ENCODE data around the gene GPR27. TPM values are rescaled to one million over a fixed set of nuclear protein-coding genes. Genes with fewer than 3 reads are reported as not detected.

Gene GPR27
- total RNA-seq, 1 experiment from 2014 or later: not detected

DNA sequence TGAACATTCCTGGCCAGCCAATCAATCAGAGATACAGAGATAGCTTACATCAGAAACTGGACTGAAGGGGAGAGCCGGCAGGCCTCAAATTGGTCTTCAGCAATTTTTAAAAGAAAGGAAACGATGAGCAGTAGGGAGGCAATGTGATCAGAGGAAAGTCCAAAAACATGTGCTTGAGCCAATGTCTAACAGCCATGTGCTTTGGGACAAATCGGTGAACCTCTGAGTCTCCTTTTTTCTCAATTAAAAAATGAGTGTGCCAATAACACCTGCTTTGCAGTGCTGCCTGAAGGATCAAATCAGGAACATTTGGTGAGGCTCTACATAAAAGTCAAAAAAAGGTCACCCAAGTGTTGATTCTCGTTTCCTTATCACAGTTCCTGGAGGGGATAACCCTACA is 21.0 kb upstream of the GPR27 start:
- DNase-seq (ENCODE audit: low read depth): no peak

- no peak for DNase-seq (ENCODE audit: low read depth)
These were observed 20.3 kb upstream of the GPR27 start for GRCh38 chr3:71733319-71733718.

DNA sequence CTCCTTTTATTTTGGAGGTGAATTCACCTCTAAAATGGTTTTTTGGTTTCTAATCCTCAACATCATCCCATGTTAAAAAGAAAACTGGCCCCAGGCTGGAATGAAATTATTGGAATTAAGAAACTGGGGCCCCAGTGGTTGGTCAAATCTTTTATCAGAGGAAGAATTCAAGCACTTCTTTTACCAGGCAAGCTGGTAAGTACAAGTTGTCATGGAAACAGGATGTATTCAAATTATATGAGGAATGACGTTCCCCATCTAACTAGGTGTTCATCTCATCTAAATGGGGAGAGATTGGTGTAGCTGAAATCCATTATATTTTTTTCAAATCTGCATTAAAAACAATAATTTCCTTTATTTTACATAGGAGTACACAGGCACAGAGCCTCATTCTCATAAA is 18.8 kb upstream of the GPR27 start:
- DNase-seq (ENCODE audit: low read depth): no peak

DNA sequence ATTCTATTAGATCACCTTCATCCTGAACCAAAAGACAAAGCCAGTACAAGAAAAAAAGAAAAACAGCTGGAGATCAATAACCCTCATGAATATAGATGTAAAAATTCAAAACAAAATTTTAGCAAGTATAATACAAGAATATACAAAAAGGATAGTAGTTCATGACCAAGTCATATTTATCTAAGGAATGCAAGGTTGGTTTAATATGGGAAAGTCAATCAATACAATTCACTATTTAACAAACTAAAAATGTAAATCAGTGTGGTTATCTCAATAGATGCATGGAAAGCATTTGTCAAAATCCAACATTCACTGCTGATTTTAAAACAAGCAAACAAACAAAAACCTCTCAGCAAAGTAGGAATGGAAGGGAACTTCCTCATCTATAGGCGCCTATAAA is 11.0 kb upstream of the GPR27 start:
- no peak for DNase-seq (ENCODE audit: low read depth)

GRCh38 chr3:71744738-71745137 is 8.9 kb upstream of the GPR27 start:
- no peak for DNase-seq (ENCODE audit: low read depth)

DNA sequence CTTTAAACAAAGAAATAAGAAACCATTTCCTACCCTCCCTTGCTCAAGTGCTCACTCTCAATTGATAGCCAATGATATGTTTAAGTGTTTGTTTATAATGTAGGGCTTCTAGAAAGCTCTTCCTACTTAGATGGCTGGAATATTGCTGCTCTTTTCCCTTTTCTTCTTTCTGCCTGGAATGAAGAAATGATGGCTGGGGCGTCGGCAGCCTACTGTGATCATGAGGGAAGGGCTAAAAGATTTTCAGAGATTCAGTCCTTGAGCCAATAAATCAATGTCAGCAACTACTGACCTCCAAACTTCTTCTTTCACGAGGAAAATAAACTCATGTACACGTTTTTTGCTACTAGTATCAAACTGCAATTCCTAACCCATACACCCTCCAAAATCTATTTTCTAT is 2.1 kb upstream of the GPR27 start:
- no peak for DNase-seq (ENCODE audit: low read depth)

GRCh38 chr3:71752831-71753700 is 589 bp upstream of the GPR27 start:
- no peak for DNase-seq (ENCODE audit: low read depth)

DNA sequence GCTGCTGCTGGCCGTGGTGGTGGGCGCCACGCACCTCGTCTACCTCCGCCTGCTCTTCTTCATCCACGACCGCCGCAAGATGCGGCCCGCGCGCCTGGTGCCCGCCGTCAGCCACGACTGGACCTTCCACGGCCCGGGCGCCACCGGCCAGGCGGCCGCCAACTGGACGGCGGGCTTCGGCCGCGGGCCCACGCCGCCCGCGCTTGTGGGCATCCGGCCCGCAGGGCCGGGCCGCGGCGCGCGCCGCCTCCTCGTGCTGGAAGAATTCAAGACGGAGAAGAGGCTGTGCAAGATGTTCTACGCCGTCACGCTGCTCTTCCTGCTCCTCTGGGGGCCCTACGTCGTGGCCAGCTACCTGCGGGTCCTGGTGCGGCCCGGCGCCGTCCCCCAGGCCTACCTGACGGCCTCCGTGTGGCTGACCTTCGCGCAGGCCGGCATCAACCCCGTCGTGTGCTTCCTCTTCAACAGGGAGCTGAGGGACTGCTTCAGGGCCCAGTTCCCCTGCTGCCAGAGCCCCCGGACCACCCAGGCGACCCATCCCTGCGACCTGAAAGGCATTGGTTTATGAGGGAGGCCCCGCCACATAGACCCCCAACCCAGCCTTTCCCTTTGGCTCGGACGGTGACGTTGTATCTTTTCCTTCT is 1.1 kb downstream of the GPR27 start:
- DNase-seq (ENCODE audit: low read depth): no peak

DNA sequence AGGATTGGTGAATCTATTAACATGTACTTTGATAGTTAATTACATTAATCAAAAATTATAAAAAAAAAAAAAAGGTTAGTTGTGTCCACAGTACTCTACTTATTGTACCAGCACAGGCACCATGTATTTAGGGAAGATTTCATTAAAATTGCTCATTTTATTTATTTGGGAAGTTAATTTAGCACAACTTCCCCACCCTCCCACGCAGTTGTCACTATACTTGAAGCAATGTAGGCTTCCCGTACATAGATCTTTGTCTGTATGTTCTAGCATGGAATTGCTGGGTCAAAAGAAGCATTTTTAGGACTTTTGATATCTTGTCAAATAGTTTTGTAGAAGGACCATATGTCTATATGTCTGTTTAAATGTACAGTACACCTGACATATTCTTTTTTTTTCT is 4.4 kb downstream of the GPR27 start:
- no peak for DNase-seq (ENCODE audit: low read depth)

GRCh38 chr3:71759401-71759800 is 5.7 kb downstream of the GPR27 start:
- no peak for DNase-seq (ENCODE audit: low read depth)

- no peak for DNase-seq (ENCODE audit: low read depth)
These were observed 6.5 kb downstream of the GPR27 start for GRCh38 chr3:71760140-71760539.

DNA sequence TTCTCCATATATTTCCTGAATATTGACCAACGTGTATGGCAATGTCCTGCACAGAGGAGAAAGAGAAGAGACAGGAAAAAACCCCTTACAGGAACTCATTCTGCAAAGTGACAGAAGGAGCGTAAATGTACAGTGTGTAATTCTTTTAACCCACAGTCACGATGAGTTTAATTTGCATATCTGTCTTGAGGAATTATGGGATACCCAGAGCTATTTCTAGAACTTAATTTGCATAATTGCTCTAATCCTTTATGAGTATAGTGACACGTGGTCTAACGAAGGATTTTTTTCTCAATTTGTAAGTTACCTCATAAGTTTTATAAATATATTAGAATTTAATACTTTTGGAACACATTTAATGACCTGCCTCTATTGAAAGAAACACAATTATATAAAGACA is 9.8 kb downstream of the GPR27 start:
- DNase-seq (ENCODE audit: low read depth): no peak

GRCh38 chr3:71771126-71771525 is 17.5 kb downstream of the GPR27 start:
- no peak for DNase-seq (ENCODE audit: low read depth)

GRCh38 chr3:71771884-71772283 is 18.2 kb downstream of the GPR27 start:
- no peak for DNase-seq (ENCODE audit: low read depth)

GRCh38 chr3:71776538-71776937 is 22.9 kb downstream of the GPR27 start:
- DNase-seq (ENCODE audit: low read depth): no peak

DNA sequence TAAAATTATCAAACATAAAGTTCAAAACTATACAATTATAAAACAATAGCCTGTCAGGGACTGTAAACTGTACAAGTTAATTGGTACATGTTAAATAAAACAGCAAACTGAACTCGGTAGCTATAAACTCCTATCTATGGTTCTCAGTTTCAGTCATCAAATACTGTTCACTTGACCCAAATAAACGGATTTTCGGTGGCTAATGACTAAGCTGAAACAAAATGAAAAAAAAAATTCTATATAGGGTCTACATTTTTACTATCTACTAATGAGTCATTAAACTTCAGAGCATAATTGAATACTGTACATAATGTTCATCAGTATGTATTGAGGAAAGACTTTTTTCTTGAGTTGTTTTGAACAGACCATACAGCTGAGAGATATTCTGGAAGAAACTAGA is 24.7 kb downstream of the GPR27 start:
- no peak for DNase-seq (ENCODE audit: low read depth)

- DNase-seq (ENCODE audit: low read depth): no peak
These were observed 26.2 kb downstream of the GPR27 start for GRCh38 chr3:71779674-71780377.

- no peak for DNase-seq (ENCODE audit: low read depth)
These were observed 26.8 kb downstream of the GPR27 start for GRCh38 chr3:71780430-71780829.

DNA sequence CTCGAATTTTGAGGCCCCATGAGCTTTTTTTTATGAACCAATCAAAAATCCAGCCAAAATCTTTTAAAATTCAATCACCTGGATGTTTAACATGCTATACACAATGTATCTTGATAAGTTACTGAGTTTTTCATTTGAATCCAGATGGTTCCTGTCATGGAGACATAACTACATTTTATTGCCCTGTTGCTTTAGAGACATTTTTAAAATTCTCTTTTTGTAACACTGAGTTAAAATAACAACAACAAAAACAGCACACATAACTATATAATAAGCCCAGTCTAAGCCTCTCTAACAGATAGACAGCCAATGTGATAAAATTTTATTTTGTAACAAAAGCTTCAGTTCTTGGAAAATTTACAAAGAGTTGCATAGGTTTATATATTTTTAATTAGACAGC is 29.5 kb downstream of the GPR27 start:
- DNase-seq (ENCODE audit: low read depth): no peak

GRCh38 chr3:71784201-71784913 is 30.7 kb downstream of the GPR27 start:
- no peak for DNase-seq (ENCODE audit: low read depth)

- DNase-seq (ENCODE audit: low read depth): no peak
These were observed 31.4 kb downstream of the GPR27 start, which contains the start of gene PROK2 for GRCh38 chr3:71784914-71785531. Gene PROK2, minus strand, starts transcription at chr3:71785148. Its CDS starts 96 bp downstream, at chr3:71785052.

Data from LHCN-M2 (cell line).